Left ventricle myocardium inferior (tissue), 1 donor: ENCODE data around the gene TSC22D2. TPM values are rescaled to one million over a fixed set of nuclear protein-coding genes. Genes with fewer than 3 reads are reported as not detected.

ENCODE experiments used
- DNase-seq: peaks from one replicate; pipeline ENCODE4 v3.0.0-alpha.2; 2020
- H3K27ac ChIP-seq: fragments of 200-600 bp; replicated peaks from 2 replicates; pipeline ENCODE4 v1.8.0; 2021
- H3K27me3 ChIP-seq: fragments of 200-600 bp; 2 replicates; pipeline ENCODE4 v1.8.0; 2021; ENCODE audit warnings: low read depth
- H3K36me3 ChIP-seq: fragments of 200-600 bp; 2 replicates; pipeline ENCODE4 v1.8.0; 2021
- H3K4me1 ChIP-seq: fragments of 200-600 bp; 2 replicates; pipeline ENCODE4 v1.8.0; 2021
- H3K4me3 ChIP-seq: fragments of 200-600 bp; 2 replicates; pipeline ENCODE4 v1.8.0; 2021; ENCODE audit warnings: mild to moderate bottlenecking, moderate library complexity
- H3K9me3 ChIP-seq: fragments of 200-600 bp; replicated peaks from 2 replicates; pipeline ENCODE4 v1.8.0; 2021
- CTCF ChIP-seq: fragments of 200-600 bp; IDR thresholded peaks from 2 replicates; pipeline ENCODE4 v1.8.0; 2021; ENCODE audit warnings: antibody characterized with exemption, mild to moderate bottlenecking, borderline replicate concordance
- intact Hi-C: fragments of 100-400 bp; cut with micrococcal nuclease; formaldehyde crosslinking; loops from one replicate; pipeline ENCODE4 v1.11.0; 2022
- total RNA-seq: library from RNA; stranded (reverse); fragmentation: NEBNext Ultra II Directional; extraction: Animal tissue kit (Norgen Biotek cat#: 25700); gene quantifications from one replicate; pipeline ENCODE4 v1.2.1, GENCODE V29; 2021
- donor health status: DM: no; HTN: yes; CAD: no; lungs with severe emphysema.

Gene TSC22D2
- total RNA-seq, 1 donor from 2014 or later: 21.9 TPM

- Histone ChIP-seq H3K9me3 (no peaks in the 10 kb centered on the region), H3K4me3 (no peak overlapping the region), H3K4me1 (peaks cover 90% of the 10 kb centered on the region), H3K27ac (no peak overlapping the region), H3K27me3 (no peaks in the 10 kb centered on the region), H3K36me3 (no peaks in the 10 kb centered on the region)
- no peak for TF ChIP-seq CTCF
- DNase-seq: no peak
- intact Hi-C loops: no loop called here
Observed at GRCh38 chr3:150421799-150422548, 13.9 kb downstream of the TSC22D2 start.

- no peak for TF ChIP-seq CTCF
- Histone ChIP-seq H3K4me1 (peaks cover 90% of the 10 kb centered on the region), H3K27ac (no peak overlapping the region), H3K9me3 (no peaks in the 10 kb centered on the region), H3K36me3 (no peaks in the 10 kb centered on the region), H3K4me3 (no peak overlapping the region), H3K27me3 (no peaks in the 10 kb centered on the region)
- intact Hi-C loops: no loop called here
- DNase-seq: no peak
Observed at GRCh38 chr3:150422907-150423306, 14.8 kb downstream of the TSC22D2 start.

- Histone ChIP-seq H3K36me3 (no peaks in the 10 kb centered on the region), H3K4me3 (no peak overlapping the region), H3K9me3 (no peaks in the 10 kb centered on the region), H3K27me3 (no peaks in the 10 kb centered on the region), H3K4me1 (peaks cover 90% of the 10 kb centered on the region), H3K27ac (no peak overlapping the region)
- intact Hi-C loops: no loop called here
- TF ChIP-seq CTCF: no peak
- no peak for DNase-seq
Observed at GRCh38 chr3:150423761-150424160, 15.7 kb downstream of the TSC22D2 start.

GRCh38 chr3:150426292-150426691 lies 18.2 kb downstream of the TSC22D2 start:
- Histone ChIP-seq H3K9me3 (no peaks in the 10 kb centered on the region), H3K4me3 (no peak overlapping the region), H3K36me3 (no peaks in the 10 kb centered on the region), H3K27ac (no peak overlapping the region), H3K27me3 (no peaks in the 10 kb centered on the region), H3K4me1 (peaks cover 88% of the 10 kb centered on the region)
- no peak for TF ChIP-seq CTCF
- intact Hi-C loops: no loop called here
- DNase-seq: no peak

- Histone ChIP-seq H3K9me3 (no peaks in the 10 kb centered on the region), H3K4me3 (no peak overlapping the region), H3K36me3 (no peaks in the 10 kb centered on the region), H3K27ac (no peak overlapping the region), H3K27me3 (no peaks in the 10 kb centered on the region), H3K4me1 (peaks cover 82% of the 10 kb centered on the region)
- DNase-seq: no peak
- intact Hi-C loops: no loop called here
- no peak for TF ChIP-seq CTCF
Observed at GRCh38 chr3:150428562-150428961, 20.5 kb downstream of the TSC22D2 start.
